HEK293 (cell line): ENCODE measurements around the gene ADAMTS14.
A peak's percentile ranks its signal among the peaks of the same experiment; 100 is the strongest.

Experiments
- CTCF ChIA-PET: fragments of 350-600 bp; formaldehyde crosslinking; extraction: SDS; loops from one replicate; lab custom pipeline; 2021; ENCODE audit warnings: antibody characterized with exemption; lab: Yijun Ruan, JAX
- POLR2A ChIA-PET: fragments of 300-600 bp; formaldehyde crosslinking; extraction: SDS; loops from one replicate; lab custom pipeline; 2020; ENCODE audit warnings: antibody characterized with exemption, inconsistent platforms; lab: Yijun Ruan, JAX
- H3K27ac ChIP-seq: fragments of 200-500 bp; sonication (Bioruptor generic); 2 replicates; pipeline ENCODE4 v1.5.1; 2014; ENCODE audit warnings: low read depth, low read length, control low read depth, inconsistent platforms; ENCODE audit errors: extremely low read depth
- H3K36me3 ChIP-seq, 2 experiments: fragments of 200-500 bp in 1 of 2; sonication (Bioruptor generic) in 1 of 2; 1 replicate in 1 of 2; 2 replicates in 1 of 2; pipeline ENCODE4 v1.5.1; 2014 to 2017; ENCODE audit warnings: inconsistent platforms in 2 of 2, low read length in 2 of 2; ENCODE audit not compliant: control insufficient read depth in 2 of 2, insufficient read depth in 1 of 2
- H3K4me1 ChIP-seq: fragments of 200-500 bp; sonication (Bioruptor generic); 2 replicates; pipeline ENCODE4 v1.5.1; 2014; ENCODE audit warnings: mild to moderate bottlenecking, low read length, inconsistent platforms; ENCODE audit not compliant: control insufficient read depth, insufficient read depth
- H3K4me3 ChIP-seq: 2 replicates; pipeline ENCODE4 v1.5.1; 2011; ENCODE audit warnings: low read depth, mild to moderate bottlenecking, control low read depth, low read length, moderate library complexity
- H3K9me3 ChIP-seq: fragments of 200-500 bp; sonication (Bioruptor generic); 2 replicates; pipeline ENCODE4 v1.5.1; 2014; ENCODE audit warnings: low read depth, low read length, inconsistent platforms; ENCODE audit not compliant: control insufficient read depth, insufficient read depth
- CTCF ChIP-seq: fragments of 450-650 bp; formaldehyde crosslinking; IDR thresholded peaks from 2 replicates; pipeline ENCODE4 v1.5.1; 2016; ENCODE audit warnings: missing biosample characterization, missing genetic modification characterization
- GFI1B ChIP-seq: fragments of 450-650 bp; formaldehyde crosslinking; IDR thresholded peaks from 2 replicates; pipeline ENCODE4 v1.5.1; 2016; ENCODE audit warnings: missing biosample characterization, missing genetic modification characterization
- GLIS1 ChIP-seq: fragments of 450-650 bp; formaldehyde crosslinking; IDR thresholded peaks from 2 replicates; pipeline ENCODE4 v1.5.1; 2016; ENCODE audit warnings: missing biosample characterization, missing genetic modification characterization
- KLF10 ChIP-seq: fragments of 450-650 bp; IDR thresholded peaks from 2 replicates; pipeline ENCODE4 v1.5.1; 2018; ENCODE audit warnings: missing biosample characterization, mild to moderate bottlenecking, missing genetic modification characterization
- KLF9 ChIP-seq: fragments of 450-650 bp; formaldehyde crosslinking; IDR thresholded peaks from 2 replicates; pipeline ENCODE4 v1.5.1; 2016; ENCODE audit warnings: missing biosample characterization, missing genetic modification characterization, low read depth
- PATZ1 ChIP-seq: fragments of 450-650 bp; formaldehyde crosslinking; IDR thresholded peaks from 2 replicates; pipeline ENCODE4 v1.5.1; 2016; ENCODE audit warnings: missing biosample characterization, missing genetic modification characterization
- ZFHX2 ChIP-seq: fragments of 450-650 bp; formaldehyde crosslinking; conservative IDR thresholded peaks from 2 replicates; pipeline ENCODE4 v1.5.1; 2016; ENCODE audit warnings: missing biosample characterization, missing genetic modification characterization
- ZFP37 ChIP-seq: fragments of 450-650 bp; formaldehyde crosslinking; IDR thresholded peaks from 2 replicates; pipeline ENCODE4 v1.5.1; 2016; ENCODE audit warnings: missing biosample characterization, missing genetic modification characterization
- ZIC2 ChIP-seq: fragments of 450-650 bp; formaldehyde crosslinking; IDR thresholded peaks from 2 replicates; pipeline ENCODE4 v1.5.1; 2016; ENCODE audit warnings: missing biosample characterization, missing genetic modification characterization
- ZNF112 ChIP-seq: fragments of 450-650 bp; formaldehyde crosslinking; IDR thresholded peaks from 2 replicates; pipeline ENCODE4 v1.5.0; 2017; ENCODE audit warnings: missing biosample characterization, missing genetic modification characterization
- ZNF2 ChIP-seq: fragments of 450-650 bp; formaldehyde crosslinking; IDR thresholded peaks from 2 replicates; pipeline ENCODE4 v1.5.1; 2016; ENCODE audit warnings: missing biosample characterization, missing genetic modification characterization
- ZNF211 ChIP-seq: fragments of 450-650 bp; formaldehyde crosslinking; IDR thresholded peaks from 2 replicates; pipeline ENCODE4 v1.5.1; 2016; ENCODE audit warnings: low read depth, missing biosample characterization, missing genetic modification characterization
- ZNF223 ChIP-seq: fragments of 450-650 bp; formaldehyde crosslinking; IDR thresholded peaks from 2 replicates; pipeline ENCODE4 v1.5.1; 2016; ENCODE audit warnings: missing biosample characterization, missing genetic modification characterization
- ZNF266 ChIP-seq: fragments of 450-650 bp; formaldehyde crosslinking; IDR thresholded peaks from 2 replicates; pipeline ENCODE4 v1.5.1; 2016; ENCODE audit warnings: missing biosample characterization, missing genetic modification characterization, low read depth
- ZNF426 ChIP-seq: fragments of 450-650 bp; formaldehyde crosslinking; IDR thresholded peaks from 2 replicates; pipeline ENCODE4 v1.5.1; 2017; ENCODE audit warnings: missing biosample characterization, missing genetic modification characterization, mild to moderate bottlenecking, inconsistent platforms, moderate library complexity
- ZNF513 ChIP-seq: fragments of 450-650 bp; IDR thresholded peaks from 2 replicates; pipeline ENCODE4 v1.5.1; 2018; ENCODE audit warnings: missing biosample characterization, missing genetic modification characterization
- ZNF610 ChIP-seq: fragments of 450-650 bp; formaldehyde crosslinking; IDR thresholded peaks from 2 replicates; pipeline ENCODE4 v1.5.1; 2016; ENCODE audit warnings: missing biosample characterization, missing genetic modification characterization, borderline replicate concordance
- ZNF664 ChIP-seq: fragments of 450-650 bp; formaldehyde crosslinking; IDR thresholded peaks from 2 replicates; pipeline ENCODE4 v1.5.1; 2016; ENCODE audit warnings: missing biosample characterization, missing genetic modification characterization
- ZNF843 ChIP-seq: fragments of 450-650 bp; formaldehyde crosslinking; IDR thresholded peaks from 2 replicates; pipeline ENCODE4 v1.5.1; 2016; ENCODE audit warnings: missing biosample characterization, missing genetic modification characterization

ADAMTS14 gene

GRCh38 chr10:70728328-70728727 lies 56.0 kb downstream of the ADAMTS14 start:
- Histone ChIP-seq H3K9me3 (no peaks in the 10 kb centered on the region), H3K36me3 (no peaks in the 10 kb centered on the region), H3K4me3 (no peak overlapping the region), H3K27ac (no peak overlapping the region), H3K4me1 (no peaks in the 10 kb centered on the region)
- POLR2A ChIA-PET = no interaction called here
- CTCF ChIA-PET = no interaction called here
- no peak for TF ChIP-seq ZNF843

GRCh38 chr10:70729763-70730357 lies 57.6 kb downstream of the ADAMTS14 start:
- Histone ChIP-seq H3K27ac (no peak overlapping the region), H3K4me3 (no peak overlapping the region), H3K9me3 (no peaks in the 10 kb centered on the region), H3K4me1 (no peaks in the 10 kb centered on the region), H3K36me3 (no peaks in the 10 kb centered on the region)
- ChIA-PET POLR2A (no interaction called here), CTCF (interaction anchor here (1.2 to 1.4 kb wide), 2 partner anchors 9 to 180 kb away, joined by 3 read pairs; no protein-coding TSS in a partner anchor)
- 0 out of 2 replicates have a peak, but pooled peaks have one; percentile 6 for TF ChIP-seq ZFHX2
- TF ChIP-seq ZIC2 (tag by site-specific recombination) = peak; percentile 69
- no peak for TF ChIP-seq ZFP37
- TF ChIP-seq GFI1B (tag by site-specific recombination) = no peak

- no peak overlapping the region for H3K27ac ChIP-seq
- no peak for TF ChIP-seq ZNF2 (tag by site-specific recombination)
- CTCF ChIA-PET = interaction anchor here (1.2 to 1.4 kb wide), 2 partner anchors 8 to 181 kb away, joined by 3 read pairs; no protein-coding TSS in a partner anchor
- no peaks in the 10 kb centered on the region for H3K36me3 ChIP-seq
- no peaks in the 10 kb centered on the region for H3K4me1 ChIP-seq
- POLR2A ChIA-PET = no interaction called here
- no peaks in the 10 kb centered on the region for H3K9me3 ChIP-seq
- no peak overlapping the region for H3K4me3 ChIP-seq
These were observed 58.6 kb downstream of the ADAMTS14 start for GRCh38 chr10:70730955-70731354.

- Histone ChIP-seq H3K4me3 (no peak overlapping the region), H3K4me1 (no peaks in the 10 kb centered on the region), H3K9me3 (no peaks in the 10 kb centered on the region), H3K27ac (no peak overlapping the region), H3K36me3 (no peaks in the 10 kb centered on the region)
- TF ChIP-seq GLIS1 (tag by site-specific recombination) (no peak), ZNF266 (tag by site-specific recombination) (no peak), ZNF211 (no peak), ZNF513 (tag by site-specific recombination) (no peak), ZNF426 (tag by site-specific recombination) (no peak), KLF9 (no peak), CTCF (no peak), ZNF610 (tag by site-specific recombination) (no peak), ZNF112 (tag by site-specific recombination) (no peak), ZNF223 (tag by site-specific recombination) (no peak), ZNF664 (tag by site-specific recombination) (no peak), KLF10 (tag by site-specific recombination) (no peak), GFI1B (tag by site-specific recombination) (no peak), PATZ1 (tag by site-specific recombination) (no peak)
- ChIA-PET CTCF (no interaction called here), POLR2A (no interaction called here)
These were observed 60.3 kb downstream of the ADAMTS14 start for GRCh38 chr10:70732569-70732968.
